ENCODE data around the gene CYP4F8.

DNA sequence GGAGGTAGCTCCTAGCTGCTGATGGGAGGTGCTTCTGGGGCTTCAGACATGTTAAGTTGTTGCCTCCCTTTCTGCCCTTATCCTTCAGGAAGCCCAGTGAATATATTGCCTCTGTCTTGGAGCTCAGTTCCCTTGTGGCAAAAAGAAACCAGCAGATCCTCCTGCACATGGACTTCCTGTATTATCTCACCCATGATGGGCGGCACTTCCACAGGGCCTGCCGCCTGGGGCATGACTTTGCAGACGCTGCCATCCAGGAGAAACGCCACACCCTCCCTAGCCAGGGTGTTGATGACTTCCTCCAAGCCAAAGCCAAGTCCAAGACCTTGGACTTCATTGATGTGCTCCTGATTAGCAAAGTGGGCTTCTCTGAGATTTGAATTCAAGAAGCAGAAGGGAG, 51.9 kb downstream of the CYP4F8 start:
- TF ChIP-seq, protein P1, sequence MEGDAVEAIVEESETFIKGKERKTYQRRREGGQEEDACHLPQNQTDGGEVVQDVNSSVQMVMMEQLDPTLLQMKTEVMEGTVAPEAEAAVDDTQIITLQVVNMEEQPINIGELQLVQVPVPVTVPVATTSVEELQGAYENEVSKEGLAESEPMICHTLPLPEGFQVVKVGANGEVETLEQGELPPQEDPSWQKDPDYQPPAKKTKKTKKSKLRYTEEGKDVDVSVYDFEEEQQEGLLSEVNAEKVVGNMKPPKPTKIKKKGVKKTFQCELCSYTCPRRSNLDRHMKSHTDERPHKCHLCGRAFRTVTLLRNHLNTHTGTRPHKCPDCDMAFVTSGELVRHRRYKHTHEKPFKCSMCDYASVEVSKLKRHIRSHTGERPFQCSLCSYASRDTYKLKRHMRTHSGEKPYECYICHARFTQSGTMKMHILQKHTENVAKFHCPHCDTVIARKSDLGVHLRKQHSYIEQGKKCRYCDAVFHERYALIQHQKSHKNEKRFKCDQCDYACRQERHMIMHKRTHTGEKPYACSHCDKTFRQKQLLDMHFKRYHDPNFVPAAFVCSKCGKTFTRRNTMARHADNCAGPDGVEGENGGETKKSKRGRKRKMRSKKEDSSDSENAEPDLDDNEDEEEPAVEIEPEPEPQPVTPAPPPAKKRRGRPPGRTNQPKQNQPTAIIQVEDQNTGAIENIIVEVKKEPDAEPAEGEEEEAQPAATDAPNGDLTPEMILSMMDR (IDR thresholded peaks at IDR 0.05; ENCODE audit: low read depth, low read length): no peak
- TF ChIP-seq POLR2A (IDR thresholded peaks at IDR 0.05; ENCODE audit: extremely low read depth, insufficient read length): no peak
